Right ventricle myocardium superior (tissue), 1 donor: ENCODE measurements around the gene CCT4. TPM values are rescaled to one million over a fixed set of nuclear protein-coding genes. Genes with fewer than 3 reads are reported as not detected.
"Not testable (repeated sequence)": the region's sequence is repeated elsewhere in the genome, so short reads cannot be mapped to it uniquely, and the experiment has no call there.

ENCODE experiments used
- ATAC-seq: fragments of 200-7000 bp; cut with Tn5 transposase; one replicate; pipeline ENCODE4 v1.9.1; 2020; ENCODE audit warnings: mild to moderate bottlenecking; ENCODE audit not compliant: poor library complexity
- DNase-seq: peaks from one replicate; pipeline ENCODE4 v3.0.0-alpha.2; 2020
- intact Hi-C: fragments of 100-400 bp; cut with DNase I; formaldehyde crosslinking; loops from one replicate; pipeline ENCODE4 v1.11.2; 2022
- long read RNA-seq: library from polyadenylated mRNA; unstranded; transcript quantifications from one replicate; pipeline ENCODE4 v2.0.0, GENCODE V29; 2021
- total RNA-seq: library from RNA; stranded (reverse); fragmentation: NEBNext Ultra II Directional; extraction: Animal tissue kit (Norgen Biotek cat#: 25700); gene quantifications from one replicate; pipeline ENCODE4 v1.2.1, GENCODE V29; 2021
- donor health status: DM: no; HTN: yes; CAD: no; lungs with severe emphysema.

The CCT4 gene
- total RNA-seq = 96.0 TPM
- long read RNA-seq, transcript CCT4-201 (14 exons, 2,520 nt) = major isoform, 228 of 236 reads
- long read RNA-seq, partial matches to known transcripts = 5 of 236 reads
- long read RNA-seq, other reads (novel, unspliced or antisense) = 2 of 236 reads

DNA sequence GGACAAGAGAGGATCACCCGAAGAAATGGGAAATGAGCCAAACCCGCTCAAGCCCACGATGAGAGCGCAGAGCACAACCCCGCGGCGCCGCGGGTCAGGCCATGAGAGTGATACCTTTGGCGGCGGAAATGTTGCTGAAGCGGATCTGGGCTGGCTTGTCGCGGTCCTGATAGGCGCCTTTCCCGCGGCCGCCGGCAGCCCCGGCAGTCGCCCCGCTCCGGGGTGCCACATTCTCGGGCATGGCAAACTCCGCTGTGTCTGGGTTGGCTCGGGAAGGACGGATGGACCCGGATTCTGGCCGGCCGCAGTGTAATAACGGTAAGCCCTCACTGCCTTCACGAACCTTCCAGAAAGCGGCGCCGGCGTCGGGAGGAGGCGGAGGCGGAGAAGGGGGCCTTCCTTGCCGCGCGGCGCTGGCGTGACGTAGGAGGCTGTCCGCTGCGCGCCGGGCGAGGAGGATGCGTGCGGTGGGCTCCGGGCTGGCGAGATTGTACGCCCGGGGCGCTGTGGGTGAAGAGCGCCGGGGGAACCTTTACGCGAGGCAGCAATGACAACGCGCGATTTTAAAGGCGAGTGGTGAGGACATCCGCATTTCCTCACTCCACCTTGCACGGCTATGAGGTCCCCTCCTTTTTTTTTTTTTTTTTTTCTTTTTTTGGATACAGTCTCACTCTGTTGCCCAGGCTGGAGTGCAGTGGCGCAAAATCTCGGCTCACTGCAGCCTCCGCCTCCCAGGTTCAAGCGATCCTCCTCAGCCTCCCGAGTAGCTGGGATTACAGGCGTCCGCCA lies at the start of gene CCT4:
Gene CCT4, minus strand, starts transcription at position 390 of the 789 bp plus-strand sequence. Its CDS starts 149 bp downstream, at position 241.
- intact Hi-C loops = no loop called here
- ATAC-seq = peak; percentile 94
- DNase-seq = peak; percentile 95

DNA sequence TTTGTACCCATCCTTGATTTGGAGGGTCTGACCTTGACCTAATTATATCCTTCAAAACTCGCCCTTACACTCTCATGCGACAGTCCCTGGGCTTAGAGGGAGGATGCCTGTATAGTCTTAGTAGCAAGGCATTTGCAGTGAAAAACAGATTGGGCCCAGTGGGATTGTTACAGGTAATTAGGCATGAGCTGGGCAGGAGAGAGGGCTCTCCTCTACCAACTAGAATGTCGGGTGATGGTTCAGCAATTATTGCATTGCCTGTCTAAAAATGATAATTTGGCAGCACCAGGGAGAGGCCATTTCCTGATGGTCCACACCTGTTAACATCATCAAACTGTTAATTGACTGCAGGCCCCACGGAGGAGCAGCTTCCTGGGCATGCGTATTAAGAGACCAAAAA lies 49.4 kb upstream of the CCT4 start:
- no peak for ATAC-seq
- intact Hi-C loops = no loop called here
- no peak for DNase-seq

GRCh38 chr2:61937098-61937497 lies 48.6 kb upstream of the CCT4 start:
- ATAC-seq (no peak), DNase-seq (no peak)
- intact Hi-C loops = no loop called here

- peak; percentile 52 for ATAC-seq
- intact Hi-C loops = loop anchor here (10.0 kb wide), 1 partner anchor 276 kb away; no protein-coding TSS in a partner anchor
- DNase-seq = no peak
Measured at GRCh38 chr2:61928826-61929461, 40.5 kb upstream of the CCT4 start.

DNA sequence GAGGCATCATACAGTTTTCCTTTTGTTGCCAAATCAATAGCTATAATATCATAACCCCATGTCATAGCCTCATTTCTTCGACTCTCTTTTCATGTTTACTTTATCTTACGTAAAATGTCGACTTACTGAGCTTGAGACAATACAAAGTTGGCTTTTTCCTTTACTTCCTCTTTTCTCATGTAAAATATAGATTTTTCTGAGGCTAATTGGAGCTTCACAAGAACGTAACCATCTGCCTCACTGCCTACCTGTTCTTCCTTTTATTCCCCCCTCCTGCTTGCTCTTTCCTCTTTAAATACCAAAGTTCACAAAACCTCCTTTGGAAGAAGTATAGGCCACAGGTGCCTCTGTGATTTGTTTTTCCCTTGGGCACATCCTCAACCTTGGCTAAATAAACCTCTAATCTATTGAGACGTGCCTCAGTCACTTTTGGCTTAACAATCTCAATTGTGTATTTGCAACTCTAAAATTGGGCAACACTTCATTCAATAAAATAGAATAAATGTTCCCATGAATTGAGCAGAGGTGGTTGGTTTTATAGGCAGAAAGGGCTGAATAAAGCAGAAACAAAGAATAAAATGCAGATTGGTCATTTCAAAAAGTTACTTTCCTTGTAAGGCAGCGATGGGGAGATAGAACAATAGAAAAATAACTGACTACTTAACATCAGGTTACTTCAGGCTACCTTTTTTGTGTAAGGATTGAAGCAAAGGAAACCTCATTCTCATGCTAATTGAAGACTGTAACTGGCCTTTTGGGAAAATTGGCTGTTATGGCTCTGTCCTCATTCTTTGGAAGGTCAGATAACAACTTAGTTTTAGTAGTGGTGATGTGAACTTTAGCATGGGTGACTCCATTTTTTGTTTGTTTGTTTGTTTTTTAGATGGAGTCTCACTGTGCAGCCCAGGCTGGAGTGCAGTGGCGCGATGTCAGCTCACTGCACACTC lies 38.3 kb upstream of the CCT4 start:
- intact Hi-C loops = loop anchor here (10.0 kb wide), 1 partner anchor 278 kb away; no protein-coding TSS in a partner anchor
- DNase-seq = no peak
- ATAC-seq = no peak

DNA sequence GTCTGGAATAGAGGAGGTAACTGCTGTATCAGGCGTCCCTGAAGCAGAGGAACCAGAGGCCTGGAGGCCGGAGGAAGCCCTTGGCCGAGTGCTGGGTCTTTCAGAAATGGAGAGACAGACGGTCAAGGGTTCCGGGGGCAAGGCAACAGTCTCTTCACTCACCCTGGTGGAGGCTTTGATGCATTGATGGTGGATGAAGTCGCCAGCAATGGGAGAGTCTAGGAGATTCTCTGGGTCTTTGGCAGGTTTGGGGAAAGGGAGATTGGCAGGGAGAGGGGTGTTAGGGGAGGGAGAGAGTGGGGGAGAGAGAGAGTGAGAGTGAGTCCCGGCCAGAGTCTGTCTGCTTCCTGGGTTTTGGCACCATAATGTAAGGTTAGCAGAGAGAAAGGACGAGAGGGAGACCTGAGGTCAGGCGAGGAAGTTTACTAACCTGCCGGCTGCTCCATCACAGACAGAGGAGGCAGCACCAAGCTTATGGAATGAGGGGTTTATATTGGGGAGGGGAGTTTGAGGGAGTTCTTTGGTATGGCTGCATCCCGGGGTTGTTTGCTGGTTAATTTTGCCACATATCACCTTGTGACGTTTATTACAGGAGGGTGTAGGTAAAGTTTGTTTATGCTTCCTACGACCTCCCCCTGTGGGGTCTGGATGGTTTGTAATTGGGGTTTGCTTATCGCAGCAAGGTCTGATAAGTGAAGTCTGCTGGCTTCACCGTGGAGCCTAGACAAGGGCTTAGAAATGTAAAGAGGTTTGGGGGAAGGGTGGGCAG lies 36.6 kb upstream of the CCT4 start:
- intact Hi-C loops = loop anchor here (10.0 kb wide), 1 partner anchor 280 kb away; no protein-coding TSS in a partner anchor
- no peak for DNase-seq
- no peak for ATAC-seq

- DNase-seq = no peak
- intact Hi-C loops = loop anchor here (10.0 kb wide), 1 partner anchor 282 kb away; no protein-coding TSS in a partner anchor
- no peak for ATAC-seq
Measured at GRCh38 chr2:61922714-61923113, 34.3 kb upstream of the CCT4 start.

GRCh38 chr2:61920548-61920947 lies 32.1 kb upstream of the CCT4 start:
- peak; percentile 48 for ATAC-seq
- intact Hi-C loops = loop anchor here (10.0 kb wide), 1 partner anchor 284 kb away; no protein-coding TSS in a partner anchor
- no peak for DNase-seq

- intact Hi-C loops = loop anchor here (5.0 kb wide), 2 partner anchors 73 to 498 kb away; no protein-coding TSS in a partner anchor
- not testable (repeated sequence) for ATAC-seq, DNase-seq
Measured at GRCh38 chr2:61914794-61915193, 26.3 kb upstream of the CCT4 start.

DNA sequence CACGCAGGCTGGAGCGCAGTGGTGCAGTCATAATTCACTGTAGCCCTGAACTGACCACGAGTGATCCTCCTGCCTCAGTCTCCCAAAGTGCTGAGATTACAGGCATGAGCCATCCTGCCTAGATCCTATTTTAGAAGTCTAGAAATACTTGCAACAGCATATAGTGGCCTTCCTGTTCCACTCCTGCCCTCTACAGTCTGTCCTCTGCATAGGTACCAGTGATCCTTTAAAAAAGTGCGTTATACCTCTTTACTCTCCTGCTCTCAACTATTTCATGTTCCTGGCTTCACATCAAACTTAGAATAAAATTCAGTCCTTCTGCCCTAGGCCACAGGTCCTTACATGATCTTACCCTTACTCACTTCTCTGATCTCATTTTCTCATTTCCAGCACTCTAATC lies 23.1 kb upstream of the CCT4 start:
- intact Hi-C loops = no loop called here
- no peak for DNase-seq
- ATAC-seq = peak; percentile 63

DNA sequence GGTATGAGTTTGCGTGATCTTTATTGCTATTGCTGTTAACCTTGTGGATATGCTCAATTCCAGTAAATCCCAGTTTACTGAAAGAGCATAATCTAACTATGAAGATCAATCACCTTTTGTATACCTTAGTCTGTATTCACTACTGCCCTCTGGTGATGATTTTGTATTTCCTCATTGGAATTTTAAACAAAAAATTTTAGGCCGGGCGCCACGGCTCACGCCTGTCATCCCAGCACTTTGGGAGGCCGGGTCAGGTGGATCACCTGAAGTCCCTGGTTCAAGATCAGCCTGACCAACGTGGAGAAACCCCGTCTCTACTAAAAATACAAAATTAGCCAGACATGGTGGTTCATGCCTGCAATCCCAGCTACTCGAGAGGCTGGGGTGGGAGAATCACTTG lies 22.1 kb upstream of the CCT4 start:
- intact Hi-C loops = no loop called here
- ATAC-seq (no peak), DNase-seq (no peak)

- intact Hi-C loops = no loop called here
- ATAC-seq (no peak), DNase-seq (no peak)
Measured at GRCh38 chr2:61909116-61909515, 20.7 kb upstream of the CCT4 start.

GRCh38 chr2:61906186-61906470 lies 17.7 kb upstream of the CCT4 start:
- DNase-seq (no peak), ATAC-seq (peak; percentile 19)
- intact Hi-C loops = no loop called here

DNA sequence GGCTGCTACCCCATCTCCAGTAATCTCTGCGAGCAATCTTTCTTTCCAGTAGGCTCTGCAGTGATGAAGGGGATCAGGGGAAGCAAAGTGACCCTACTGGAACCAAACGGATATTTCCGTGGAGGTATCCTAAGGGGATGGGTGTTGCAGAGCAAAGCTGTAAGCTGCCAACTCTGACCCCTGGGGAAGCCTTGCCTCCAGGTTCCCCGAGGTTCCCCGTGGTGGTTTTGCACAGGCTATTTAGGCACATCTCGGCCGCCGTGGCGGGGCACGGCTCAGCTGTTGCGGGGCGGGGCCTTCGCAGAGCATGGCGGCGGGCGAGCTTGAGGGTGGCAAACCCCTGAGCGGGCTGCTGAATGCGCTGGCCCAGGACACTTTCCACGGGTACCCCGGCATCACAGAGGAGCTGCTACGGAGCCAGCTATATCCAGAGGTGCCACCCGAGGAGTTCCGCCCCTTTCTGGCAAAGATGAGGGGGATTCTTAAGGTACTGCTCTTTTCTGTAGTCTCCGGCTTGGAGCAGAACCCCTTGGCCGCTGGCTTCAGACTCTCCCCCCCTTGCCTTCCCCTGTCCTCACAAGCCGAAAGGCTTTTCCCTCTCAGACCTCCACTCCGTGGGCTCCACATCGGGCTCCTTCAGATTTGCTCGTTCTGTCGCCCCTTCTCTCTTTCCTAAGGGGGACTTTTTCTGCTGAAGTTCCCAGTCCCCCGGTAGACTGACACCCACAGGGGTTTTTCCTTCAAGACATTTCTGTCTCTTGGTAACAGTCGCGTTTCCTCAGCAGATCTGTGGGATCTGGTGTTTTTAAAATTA lies 17.1 kb upstream of the CCT4 start, which contains the start of gene COMMD1:
Gene COMMD1, plus strand, starts transcription at position 303 of the 814 bp plus-strand sequence. Its CDS starts 5 bp downstream, at position 308.
- intact Hi-C loops = no loop called here
- ATAC-seq (peak; percentile 99), DNase-seq (peak; percentile 91)

DNA sequence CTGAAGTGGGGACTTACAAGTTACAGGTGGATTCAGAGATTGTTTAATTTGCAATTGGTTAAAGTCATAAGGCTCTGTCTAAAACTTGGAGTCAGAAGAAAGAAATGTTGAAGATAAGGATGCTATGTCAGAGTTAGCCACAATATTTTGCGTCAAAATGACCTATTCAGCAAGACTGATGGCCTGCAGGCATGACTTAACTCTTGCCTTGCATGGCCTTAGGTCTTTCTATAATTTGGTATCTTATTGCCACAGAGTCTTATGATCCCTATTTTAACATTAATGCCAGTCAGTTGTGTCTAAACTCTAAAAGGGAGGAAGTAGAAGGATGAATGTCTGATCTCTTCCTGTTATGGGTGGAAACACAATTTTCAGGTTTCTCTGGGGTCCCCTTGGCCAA lies 11.8 kb upstream of the CCT4 start:
- DNase-seq (no peak), ATAC-seq (no peak)
- intact Hi-C loops = no loop called here

DNA sequence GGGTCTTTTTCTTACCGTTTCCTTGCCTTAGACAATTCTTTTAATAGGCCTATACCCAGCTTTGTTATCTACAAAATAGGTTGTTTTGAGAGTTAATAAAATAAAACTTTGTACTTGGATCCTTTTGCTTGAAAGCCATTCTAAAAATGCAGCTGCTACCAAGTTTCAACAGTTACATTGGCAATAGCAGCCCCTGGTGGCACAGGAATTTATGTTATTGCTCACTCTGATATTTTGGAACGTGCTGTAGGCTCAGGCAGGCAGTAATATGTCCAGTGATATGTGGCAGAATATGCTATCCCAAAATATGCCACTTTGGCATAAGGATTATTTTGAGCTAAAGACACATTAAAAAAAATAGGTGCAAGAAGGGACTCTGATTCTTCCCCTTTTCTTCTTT lies 10.4 kb upstream of the CCT4 start:
- peak; percentile 45 for ATAC-seq
- no peak for DNase-seq
- intact Hi-C loops = no loop called here

- no peak for DNase-seq
- intact Hi-C loops = no loop called here
- ATAC-seq = peak; percentile 7
Measured at GRCh38 chr2:61887717-61888266, 664 bp downstream of the CCT4 start.
